ENCODE measurements around the gene ZDHHC11B. TPM values are rescaled to one million over a fixed set of nuclear protein-coding genes. Genes with fewer than 3 reads are reported as not detected.
A peak's percentile ranks its signal among the peaks of the same experiment; 100 is the strongest.

Gene ZDHHC11B
- total RNA-seq, 1 donor from 2014 or later = 6.9 TPM

DNA sequence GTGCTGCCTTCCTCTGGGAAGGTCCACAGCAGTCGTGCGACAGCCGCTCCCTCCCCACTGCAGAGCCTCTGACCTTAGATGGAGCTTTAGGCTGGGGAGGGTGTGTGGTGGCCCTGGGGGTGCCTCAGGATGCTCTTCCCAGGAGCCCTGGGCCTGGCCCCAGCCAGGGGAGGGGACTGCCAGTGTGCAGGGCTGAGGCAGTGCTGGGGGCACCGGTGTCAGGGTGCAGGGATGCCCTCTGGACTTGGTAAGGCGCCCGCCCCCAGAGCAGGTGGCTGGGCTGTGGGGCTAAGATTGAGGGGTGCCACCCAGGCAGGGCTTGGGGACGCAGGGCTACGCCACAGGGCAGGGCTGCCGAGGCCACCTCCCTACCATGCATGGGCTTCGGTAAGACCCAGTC, 13.9 kb downstream of the ZDHHC11B start:
- peak; percentile 90 for DNase-seq (ENCODE audit: low spot score)

GRCh38 chr5:769485-770145, 14.9 kb downstream of the ZDHHC11B start:
- peak; percentile 93 for DNase-seq (ENCODE audit: low spot score)

DNA sequence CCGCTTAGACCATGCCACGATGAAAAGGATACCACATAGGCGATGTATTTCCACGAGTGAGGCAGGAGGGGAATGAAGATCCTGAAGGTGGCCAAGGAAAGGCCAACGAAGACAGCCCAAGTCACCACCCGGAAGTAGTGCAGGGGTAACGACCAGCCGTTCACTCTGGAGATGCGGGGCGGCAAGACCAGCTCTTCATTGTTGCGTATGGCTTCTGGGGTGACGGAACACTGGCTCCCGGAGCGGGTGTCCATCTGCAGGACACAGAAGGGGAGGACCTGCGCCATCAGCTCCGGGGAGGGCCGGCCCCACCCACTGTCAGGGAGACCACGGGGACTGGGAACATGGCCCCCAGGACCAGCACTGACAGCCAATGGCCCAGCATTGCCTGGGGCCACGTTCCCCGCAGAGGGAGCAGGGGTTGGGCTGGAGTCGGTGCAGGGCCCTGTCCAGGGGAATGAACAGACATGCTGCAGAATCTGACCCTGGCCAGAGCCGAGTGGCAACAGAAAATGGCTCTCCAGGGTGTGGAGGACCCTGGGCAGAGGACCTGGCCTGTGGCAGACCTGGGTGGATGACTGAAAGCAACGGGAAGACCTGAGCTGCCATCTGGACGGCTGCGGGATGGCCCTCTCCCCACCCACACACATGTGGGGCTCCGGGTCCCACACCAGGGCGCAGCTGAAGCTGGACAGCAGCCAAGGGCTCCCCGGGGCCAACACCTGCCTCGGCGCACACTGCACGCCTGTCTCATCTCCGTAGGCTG, 17.7 kb downstream of the ZDHHC11B start:
- DNase-seq (ENCODE audit: low spot score) = no peak

GRCh38 chr5:765948-766631, 18.4 kb downstream of the ZDHHC11B start:
- DNase-seq (ENCODE audit: low spot score) = peak; percentile 93

- DNase-seq (ENCODE audit: low spot score) = peak; percentile 94
Measured at GRCh38 chr5:763998-764781, 20.3 kb downstream of the ZDHHC11B start.

- DNase-seq (ENCODE audit: low spot score) = peak; percentile 87
Measured at GRCh38 chr5:763397-763796, 21.1 kb downstream of the ZDHHC11B start.

- peak; percentile 82 for DNase-seq (ENCODE audit: low spot score)
Measured at GRCh38 chr5:762996-763395, 21.5 kb downstream of the ZDHHC11B start.

GRCh38 chr5:761854-762710, 22.4 kb downstream of the ZDHHC11B start:
- peak; percentile 94 for DNase-seq (ENCODE audit: low spot score)

GRCh38 chr5:761059-761771, 23.3 kb downstream of the ZDHHC11B start:
- DNase-seq (ENCODE audit: low spot score) = peak; percentile 93

DNA sequence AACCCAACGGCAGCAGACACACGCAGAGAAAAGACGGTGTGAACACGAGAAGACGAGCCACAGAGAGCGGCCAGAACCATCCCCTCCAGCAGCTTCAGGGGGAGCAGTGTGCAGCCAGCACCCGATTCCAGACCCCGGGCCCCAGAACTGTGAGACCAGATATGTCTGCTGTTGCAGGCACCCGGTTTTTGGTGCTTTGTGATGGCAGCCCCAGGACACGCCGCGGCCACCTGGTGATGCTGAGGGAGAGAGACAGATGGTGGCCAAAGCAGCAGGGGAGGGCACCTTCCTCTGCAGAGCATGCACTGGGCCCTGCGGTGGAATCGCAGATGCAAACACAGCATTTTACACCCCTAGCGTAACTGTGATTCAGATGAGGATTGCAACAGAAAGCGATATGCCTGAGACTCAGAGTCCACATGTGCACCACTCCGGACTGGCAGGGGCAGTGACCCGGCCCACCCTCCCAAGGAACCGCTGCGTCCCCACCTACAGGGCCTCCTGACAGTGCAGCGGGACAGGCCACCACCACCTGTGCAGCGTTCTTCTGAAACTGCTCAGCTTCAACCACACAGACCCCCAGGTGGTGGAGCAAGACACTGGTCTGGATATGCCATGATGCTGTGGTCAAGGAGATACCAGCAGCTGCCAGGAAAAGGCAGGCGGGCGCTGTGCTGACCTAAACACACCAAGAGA, 24.0 kb downstream of the ZDHHC11B start:
- peak; percentile 95 for DNase-seq (ENCODE audit: low spot score)

- peak; percentile 95 for DNase-seq (ENCODE audit: low spot score)
Measured at GRCh38 chr5:759781-760362, 24.7 kb downstream of the ZDHHC11B start.

GRCh38 chr5:759111-759751, 25.3 kb downstream of the ZDHHC11B start:
- DNase-seq (ENCODE audit: low spot score) = peak; percentile 96

DNA sequence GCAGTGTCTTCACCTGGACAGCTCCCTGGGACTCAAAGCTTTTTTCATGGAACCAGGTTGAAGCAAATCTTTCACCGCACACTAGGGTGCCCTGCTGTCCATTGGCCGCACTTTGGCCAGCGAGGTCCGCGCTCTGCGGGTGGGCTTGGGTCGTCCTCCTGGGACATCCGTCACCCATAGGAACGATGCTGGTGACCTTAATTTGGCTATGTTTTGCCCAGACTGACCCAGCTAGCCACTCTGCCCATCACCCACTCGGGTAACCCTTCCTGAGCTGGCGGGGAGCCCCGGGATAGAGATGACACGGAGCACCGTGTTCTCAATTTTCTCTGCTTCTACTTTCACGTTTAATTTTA, 25.9 kb downstream of the ZDHHC11B start:
- peak; percentile 94 for DNase-seq (ENCODE audit: low spot score)

- DNase-seq (ENCODE audit: low spot score) = peak; percentile 94
Measured at GRCh38 chr5:757931-758697, 26.4 kb downstream of the ZDHHC11B start.

GRCh38 chr5:757346-757930, 27.1 kb downstream of the ZDHHC11B start:
- peak; percentile 92 for DNase-seq (ENCODE audit: low spot score)

- peak; percentile 94 for DNase-seq (ENCODE audit: low spot score)
Measured at GRCh38 chr5:756865-757345, 27.6 kb downstream of the ZDHHC11B start.

GRCh38 chr5:756171-756570, 28.4 kb downstream of the ZDHHC11B start:
- DNase-seq (ENCODE audit: low spot score) = peak; percentile 93
